H1 (cell line): ENCODE results near the gene EIPR1. TPM values are rescaled to one million over a fixed set of nuclear protein-coding genes. Genes with fewer than 3 reads are reported as not detected.

Experiments
- BACH1 ChIP-seq: IDR thresholded peaks from 2 replicates; pipeline ENCODE4 v1.6.1; 2012; ENCODE audit warnings: low read length, improper control_type of control experiment
- BRCA1 ChIP-seq: IDR thresholded peaks from 2 replicates; pipeline ENCODE4 v1.6.1; 2012; ENCODE audit warnings: low read depth, low read length, improper control_type of control experiment
- CTBP2 ChIP-seq: IDR thresholded peaks from 2 replicates; pipeline ENCODE4 v1.7.0; 2011; ENCODE audit warnings: borderline replicate concordance, mild to moderate bottlenecking, moderate library complexity, mixed read lengths, low read length; ENCODE audit not compliant: insufficient read depth, insufficient read length
- EGR1 ChIP-seq: IDR thresholded peaks from 2 replicates; pipeline ENCODE4 v1.6.1; 2011; ENCODE audit warnings: low read depth, low read length, borderline replicate concordance
- FOSL1 ChIP-seq: IDR thresholded peaks from 2 replicates; pipeline ENCODE4 v1.6.1; 2011; ENCODE audit warnings: mild to moderate bottlenecking, low read depth, low read length, moderate library complexity; ENCODE audit not compliant: insufficient read depth
- JUND ChIP-seq: IDR thresholded peaks from 2 replicates; pipeline ENCODE4 v1.6.1; 2011; ENCODE audit warnings: mild to moderate bottlenecking, improper control_type of control experiment, low read length
- SP1 ChIP-seq: IDR thresholded peaks from 2 replicates; pipeline ENCODE4 v1.6.1; 2011; ENCODE audit warnings: low read depth, low read length
- TAF1 ChIP-seq: IDR thresholded peaks from 2 replicates; pipeline ENCODE4 v1.6.1; 2011; ENCODE audit warnings: mild to moderate bottlenecking, low read depth, low read length
- TAF7 ChIP-seq: optimal IDR thresholded peaks from 2 replicates; pipeline ENCODE3; 2011; ENCODE audit warnings: low read depth, mild to moderate bottlenecking, inconsistent platforms, low read length, moderate library complexity, borderline replicate concordance
- polyA plus RNA-seq, 7 experiments: library from polyadenylated mRNA; depleted of rRNA in 3 of 7; stranded (reverse) in 5 of 7; unstranded in 2 of 7; fragments of >200 nt in 5 of 7; fragments of 200-250 nt in 2 of 7; gene quantifications; 1 replicate in 5 of 7; 2 replicates in 1 of 7; 4 replicates in 1 of 7; pipeline versions ENCODE4 v1.2.1 to v1.2.3, GENCODE V29; 2011 to 2013; ENCODE audit warnings: missing spikeins in 2 of 7, mixed read lengths in 2 of 7
- total RNA-seq: library from RNA; stranded (reverse); fragmentation: NEBNext Ultra II Directional; extraction: Animal tissue kit (Norgen Biotek cat#: 25700); gene quantifications from 2 replicates; pipeline ENCODE4 v1.2.1, GENCODE V29; 2021

Gene EIPR1
- total and polyA plus RNA-seq, 2 of the 8 experiments (the other 6 are each of a cell fraction or from before 2014, with no cell fraction given) = 26.3 to 56.4 TPM

- no peak for TF ChIP-seq CTBP2
- no peak for TF ChIP-seq BRCA1
- no peak for TF ChIP-seq SP1
- no peak for TF ChIP-seq JUND
- TF ChIP-seq TAF1 = no peak
- TF ChIP-seq FOSL1 = no peak
- TF ChIP-seq BACH1 = no peak
- no peak for TF ChIP-seq EGR1
- TF ChIP-seq TAF7 = no peak
These were observed 53.0 kb downstream of the EIPR1 start (continued) for GRCh38 chr2:3324404-3325281.
